Epithelial cell of proximal tubule (primary cell): ENCODE results near the gene TMEM119. TPM values are rescaled to one million over a fixed set of nuclear protein-coding genes. Genes with fewer than 3 reads are reported as not detected.

Experiments
- DNase-seq: peaks from one replicate; pipeline ENCODE4 v3.0.0-alpha.2; 2011; ENCODE audit warnings: low read depth
- H3K4me3 ChIP-seq: 2 replicates; pipeline ENCODE4 v1.5.1; 2011; ENCODE audit warnings: low read depth, mild to moderate bottlenecking, low read length
- total RNA-seq: library from RNA; depleted of rRNA; stranded (reverse); fragments of >200 nt; gene quantifications from 2 replicates; pipeline ENCODE4 v1.2.3, GENCODE V29; 2015
- TF ChIP-seq, protein P1 (sequence below): conservative IDR thresholded peaks from 2 replicates; pipeline ENCODE4 v1.5.1; 2012; ENCODE audit warnings: low read depth, mild to moderate bottlenecking, low read length

Gene TMEM119
- total RNA-seq, 1 donor from 2014 or later: 0.06 TPM

DNA sequence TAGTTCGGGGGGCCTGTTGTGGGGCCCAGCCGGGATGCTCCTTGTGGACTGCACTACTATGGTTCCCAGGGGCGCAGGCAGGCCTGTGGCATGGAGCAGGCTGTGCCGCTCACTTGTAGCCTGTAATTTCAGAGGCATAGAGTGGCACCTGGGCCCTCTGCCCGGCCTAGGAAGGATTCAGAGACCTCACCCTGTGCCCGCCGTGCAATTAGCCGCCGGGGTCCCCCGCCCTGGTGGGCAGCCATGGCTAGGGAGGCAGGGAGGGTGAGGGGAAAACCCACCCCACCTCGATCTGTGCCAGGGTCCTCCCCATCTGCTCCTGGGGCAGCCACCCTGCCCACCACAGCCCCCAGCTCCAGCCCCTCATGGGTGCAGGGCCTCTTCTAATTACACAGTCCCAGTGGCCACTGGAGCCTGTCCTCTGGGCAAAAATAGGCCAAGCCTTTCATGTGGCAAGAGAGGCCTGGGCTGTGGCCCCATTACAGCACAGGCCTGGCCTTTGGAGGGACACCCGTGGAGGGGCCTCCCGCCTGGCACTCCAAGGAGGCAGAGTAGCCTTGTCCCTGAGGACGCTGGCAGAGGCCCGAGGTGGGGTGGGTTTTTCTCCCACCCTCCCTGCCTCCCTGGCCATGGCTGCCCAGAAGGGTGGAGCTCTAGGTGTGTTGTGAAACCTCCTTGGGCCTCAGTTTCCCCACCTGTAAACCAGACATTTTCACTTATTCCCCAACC is 5.3 kb upstream of the TMEM119 start:
- H3K4me3 ChIP-seq: no peak overlapping the region
- DNase-seq: no peak
- TF ChIP-seq, protein P1, sequence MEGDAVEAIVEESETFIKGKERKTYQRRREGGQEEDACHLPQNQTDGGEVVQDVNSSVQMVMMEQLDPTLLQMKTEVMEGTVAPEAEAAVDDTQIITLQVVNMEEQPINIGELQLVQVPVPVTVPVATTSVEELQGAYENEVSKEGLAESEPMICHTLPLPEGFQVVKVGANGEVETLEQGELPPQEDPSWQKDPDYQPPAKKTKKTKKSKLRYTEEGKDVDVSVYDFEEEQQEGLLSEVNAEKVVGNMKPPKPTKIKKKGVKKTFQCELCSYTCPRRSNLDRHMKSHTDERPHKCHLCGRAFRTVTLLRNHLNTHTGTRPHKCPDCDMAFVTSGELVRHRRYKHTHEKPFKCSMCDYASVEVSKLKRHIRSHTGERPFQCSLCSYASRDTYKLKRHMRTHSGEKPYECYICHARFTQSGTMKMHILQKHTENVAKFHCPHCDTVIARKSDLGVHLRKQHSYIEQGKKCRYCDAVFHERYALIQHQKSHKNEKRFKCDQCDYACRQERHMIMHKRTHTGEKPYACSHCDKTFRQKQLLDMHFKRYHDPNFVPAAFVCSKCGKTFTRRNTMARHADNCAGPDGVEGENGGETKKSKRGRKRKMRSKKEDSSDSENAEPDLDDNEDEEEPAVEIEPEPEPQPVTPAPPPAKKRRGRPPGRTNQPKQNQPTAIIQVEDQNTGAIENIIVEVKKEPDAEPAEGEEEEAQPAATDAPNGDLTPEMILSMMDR: no peak

DNA sequence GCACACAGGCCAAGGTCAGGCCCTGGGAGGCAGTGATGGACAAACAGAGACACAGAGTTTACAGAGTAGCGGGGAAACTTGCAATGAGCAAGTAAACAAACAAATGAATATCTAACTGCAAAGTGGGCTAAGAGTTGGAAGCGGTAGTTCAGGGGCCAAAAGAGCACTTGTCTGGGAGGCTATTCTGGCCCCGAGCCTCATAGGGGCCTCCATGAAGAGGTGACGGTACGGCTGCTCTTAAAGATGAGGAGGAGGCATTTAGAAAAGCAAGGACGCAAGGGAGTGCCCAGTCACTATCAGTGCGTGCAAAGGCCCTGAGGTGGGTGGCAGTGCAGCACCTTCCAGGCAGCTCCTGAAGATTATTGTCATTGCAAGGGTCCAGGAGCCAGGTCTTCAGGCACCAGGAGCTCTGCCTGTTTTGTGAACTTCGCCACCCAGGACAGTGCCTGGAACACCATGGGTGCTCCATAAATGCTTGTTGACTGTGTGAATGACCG is 4.4 kb upstream of the TMEM119 start:
- H3K4me3 ChIP-seq: no peak overlapping the region
- TF ChIP-seq, protein P1: no peak
- no peak for DNase-seq

DNA sequence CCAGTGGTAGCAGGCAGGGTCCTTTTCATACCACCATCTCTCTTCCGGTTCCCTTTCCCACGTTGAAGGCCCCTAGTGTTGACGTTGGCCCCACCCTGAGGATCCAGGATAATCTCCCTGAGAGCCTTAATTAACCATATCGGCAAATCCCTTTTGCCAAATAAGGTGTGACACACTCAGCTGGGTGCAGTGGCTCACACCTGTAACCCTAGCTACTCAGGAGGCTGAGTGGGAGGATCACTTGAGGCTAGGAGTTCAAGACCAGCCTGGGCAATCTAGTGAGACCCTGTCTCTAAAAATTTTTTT is 2.8 kb upstream of the TMEM119 start:
- no peak overlapping the region for H3K4me3 ChIP-seq

DNA sequence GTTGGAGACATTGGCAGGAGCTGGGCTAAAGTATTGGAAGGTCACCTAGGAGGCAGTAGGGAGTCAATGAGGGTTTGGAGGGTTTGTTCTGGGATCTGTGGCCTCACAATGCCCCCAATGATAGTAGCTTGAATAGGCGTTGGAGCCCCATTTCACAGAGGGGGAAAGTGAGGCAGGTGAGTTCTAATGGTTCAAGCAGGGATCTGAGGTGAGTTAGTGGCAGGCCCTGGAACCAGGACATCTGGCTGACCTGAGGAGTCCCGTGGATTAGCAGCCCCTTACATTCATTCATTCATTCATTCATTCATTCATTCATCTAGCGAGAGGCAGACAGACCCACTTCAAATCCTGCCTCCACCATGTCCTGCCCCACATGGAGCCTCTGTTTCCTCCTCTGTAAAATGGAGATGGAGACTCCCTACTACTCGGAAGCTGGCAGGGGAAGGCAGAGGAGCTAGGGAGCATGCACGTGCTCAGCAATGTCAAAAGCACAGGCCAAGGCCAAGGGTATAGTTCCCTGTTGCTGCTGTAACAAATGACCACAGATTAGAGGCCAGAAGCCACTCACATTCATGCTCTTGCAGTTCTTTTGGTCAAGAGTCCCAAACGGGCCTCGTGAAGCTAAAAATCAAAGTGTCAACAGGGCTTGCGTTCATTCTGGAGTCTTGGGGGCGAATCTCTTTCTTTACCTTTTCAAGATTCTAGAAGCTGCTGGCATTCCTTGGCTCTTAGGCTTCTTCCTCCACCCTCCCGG is 2.2 kb upstream of the TMEM119 start:
- TF ChIP-seq, protein P1: no peak
- DNase-seq: no peak
- H3K4me3 ChIP-seq: no peak overlapping the region

More for the DNA sequence above, 2.8 kb upstream of the TMEM119 start:
- no peak for DNase-seq
- TF ChIP-seq, protein P1: no peak

DNA sequence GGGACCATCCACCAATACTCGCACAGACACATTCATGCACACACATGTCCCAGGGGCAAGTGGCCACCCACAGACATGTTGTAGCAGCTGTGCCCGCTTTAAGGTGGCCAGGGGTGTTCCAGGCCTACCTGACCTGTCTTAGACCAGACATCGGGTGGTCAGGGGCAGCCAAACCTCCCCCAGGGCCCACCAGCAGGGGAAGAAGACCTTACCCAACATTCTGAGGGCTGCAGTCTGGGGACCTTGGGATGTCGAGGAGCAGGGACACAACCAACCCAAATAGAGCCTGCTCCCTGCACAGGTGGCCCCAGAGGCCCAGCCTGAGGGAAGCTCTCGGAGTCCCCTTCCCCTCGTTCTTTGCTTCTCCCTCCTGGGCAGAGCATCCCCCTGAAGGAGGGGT is 1.7 kb upstream of the TMEM119 start:
- no peak for DNase-seq
- TF ChIP-seq, protein P1: no peak
- no peak overlapping the region for H3K4me3 ChIP-seq

DNA sequence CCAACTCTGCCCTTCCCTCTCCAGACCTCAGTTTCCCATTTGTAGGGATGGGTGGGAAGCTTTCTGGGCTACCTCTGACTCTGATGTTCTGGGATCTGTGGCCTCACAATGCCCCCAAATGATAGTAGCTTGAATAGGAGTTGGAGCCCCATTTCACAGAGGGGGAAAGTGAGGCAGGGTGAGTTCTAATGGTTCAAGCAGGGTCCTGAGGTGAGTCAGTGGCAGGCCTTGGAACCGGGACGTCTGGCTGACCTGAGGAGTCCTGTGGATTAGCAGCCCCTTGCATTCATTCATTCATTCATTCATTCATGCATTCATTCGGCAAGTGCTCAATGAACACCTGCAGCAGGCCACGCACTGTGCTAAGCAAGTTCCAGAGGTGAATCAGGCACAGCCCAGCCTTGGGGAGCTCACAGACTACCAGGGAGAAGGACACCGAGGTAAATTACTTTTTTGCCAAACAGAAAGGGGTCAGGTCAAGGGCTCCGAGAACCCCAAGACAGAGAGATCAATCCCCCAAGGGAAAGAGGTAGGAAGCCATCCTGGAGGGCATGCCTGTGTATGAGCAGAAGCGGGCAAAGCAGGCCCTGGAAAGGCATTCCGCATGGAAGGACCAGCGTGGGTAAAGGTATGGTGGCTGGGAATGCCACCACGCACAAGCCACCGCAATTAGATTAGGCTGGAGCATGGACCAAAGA is 818 bp upstream of the TMEM119 start:
- H3K4me3 ChIP-seq: no peak overlapping the region
- TF ChIP-seq, protein P1: no peak
- DNase-seq: no peak
